Renal cortex interstitium (tissue), 11 donors: ENCODE data around the gene RHBDF1. TPM values are rescaled to one million over a fixed set of nuclear protein-coding genes. Genes with fewer than 3 reads are reported as not detected.

Experiments
- DNase-seq, 11 donors: peaks; one replicate each; pipeline ENCODE4 v3.0.0-alpha.2; 2013; ENCODE audit warnings: low read depth in 9 of 11, low spot score in 4 of 11; ENCODE audit errors: extremely low read depth in 1 of 11
- polyA plus RNA-seq, 3 donors: library from polyadenylated mRNA; unstranded; fragments of 120-200 nt; gene quantifications; one replicate each; pipeline ENCODE4 v1.2.1, GENCODE V29; 2013; ENCODE audit not compliant: insufficient read length in 3 of 3

RHBDF1 gene
- polyA plus RNA-seq, 3 donors = 22.0 to 30.6 (median 25.7) TPM

DNA sequence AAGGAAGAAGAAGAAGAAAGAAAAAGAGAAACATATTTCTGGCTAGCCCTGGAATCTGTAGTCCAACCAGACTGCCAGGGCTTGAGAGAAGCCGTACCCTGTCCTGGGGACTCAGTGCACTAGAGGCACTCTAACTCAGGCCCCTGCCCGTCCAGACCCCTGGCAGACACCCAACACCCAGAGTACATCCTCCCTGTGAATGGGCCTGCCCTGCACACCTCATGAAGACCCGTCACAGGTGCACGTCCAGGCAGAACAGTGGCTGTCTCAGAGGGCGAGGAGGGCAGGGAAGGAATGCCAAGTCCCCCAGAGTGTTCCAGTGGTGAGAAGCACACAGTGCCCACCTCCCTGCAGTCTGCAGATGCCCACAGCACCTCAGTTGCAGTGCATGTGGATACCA lies 28.6 kb upstream of the RHBDF1 start:
- no peak for DNase-seq

DNA sequence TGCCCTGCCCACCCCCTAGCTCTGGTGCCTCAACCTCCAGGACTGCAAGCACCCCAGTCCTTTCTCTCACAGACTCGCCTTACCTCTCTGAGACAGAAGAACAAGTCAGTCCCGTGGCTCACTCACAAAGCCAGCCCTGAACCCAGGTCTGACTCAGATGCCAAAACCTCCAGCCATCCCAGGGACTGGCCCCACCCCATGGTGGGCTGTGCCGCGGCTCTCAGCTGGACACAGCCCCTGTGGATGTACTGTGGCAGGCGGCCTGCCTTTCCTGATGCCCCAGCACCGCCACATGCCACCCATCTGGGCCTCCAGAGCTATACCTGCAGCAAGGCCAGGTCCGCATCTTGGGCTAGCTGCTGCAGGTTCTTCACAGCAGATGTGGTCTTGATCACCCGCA lies 25.4 kb upstream of the RHBDF1 start:
- DNase-seq = no peak

DNA sequence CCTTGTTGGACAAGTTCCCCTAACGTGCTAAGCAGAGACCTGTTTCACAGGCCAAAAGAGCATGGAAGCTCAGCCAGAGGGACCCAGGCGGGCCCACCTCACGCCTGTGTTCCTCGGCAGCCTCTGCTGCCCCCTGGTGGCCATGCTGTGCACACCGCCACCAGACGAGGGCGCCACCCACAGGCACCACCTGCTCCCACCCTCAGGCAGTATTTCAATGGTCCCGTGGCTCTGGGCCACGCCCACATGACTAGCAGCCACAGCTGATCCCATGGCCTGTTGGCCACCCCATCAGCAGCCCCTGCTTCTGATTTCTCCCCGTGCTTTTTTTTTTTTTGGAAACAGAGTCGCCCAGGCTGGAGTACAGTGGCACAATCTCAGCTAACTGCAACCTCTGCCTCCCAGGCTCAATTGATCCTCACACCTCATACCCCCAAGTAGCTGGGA lies 24.5 kb upstream of the RHBDF1 start:
- peak in 2 of 11 donors; percentile 60 to 71 for DNase-seq

DNA sequence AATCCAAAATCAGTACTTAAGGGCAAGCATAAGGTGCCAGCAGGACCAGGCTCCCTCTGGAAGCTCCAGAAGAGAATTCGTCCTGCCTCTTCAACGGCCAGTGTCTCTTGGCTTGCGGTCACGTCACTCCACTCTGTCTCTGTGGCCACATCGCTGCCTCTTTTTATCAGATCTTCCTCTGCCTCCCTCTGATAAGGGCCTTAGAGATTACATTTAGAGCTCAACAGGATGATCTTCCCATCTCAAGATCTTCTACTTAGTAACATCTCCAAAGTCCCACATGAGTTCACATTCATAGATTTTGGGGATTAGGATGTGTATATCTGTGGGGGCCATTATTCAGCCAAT lies 22.5 kb upstream of the RHBDF1 start:
- DNase-seq = no peak

DNA sequence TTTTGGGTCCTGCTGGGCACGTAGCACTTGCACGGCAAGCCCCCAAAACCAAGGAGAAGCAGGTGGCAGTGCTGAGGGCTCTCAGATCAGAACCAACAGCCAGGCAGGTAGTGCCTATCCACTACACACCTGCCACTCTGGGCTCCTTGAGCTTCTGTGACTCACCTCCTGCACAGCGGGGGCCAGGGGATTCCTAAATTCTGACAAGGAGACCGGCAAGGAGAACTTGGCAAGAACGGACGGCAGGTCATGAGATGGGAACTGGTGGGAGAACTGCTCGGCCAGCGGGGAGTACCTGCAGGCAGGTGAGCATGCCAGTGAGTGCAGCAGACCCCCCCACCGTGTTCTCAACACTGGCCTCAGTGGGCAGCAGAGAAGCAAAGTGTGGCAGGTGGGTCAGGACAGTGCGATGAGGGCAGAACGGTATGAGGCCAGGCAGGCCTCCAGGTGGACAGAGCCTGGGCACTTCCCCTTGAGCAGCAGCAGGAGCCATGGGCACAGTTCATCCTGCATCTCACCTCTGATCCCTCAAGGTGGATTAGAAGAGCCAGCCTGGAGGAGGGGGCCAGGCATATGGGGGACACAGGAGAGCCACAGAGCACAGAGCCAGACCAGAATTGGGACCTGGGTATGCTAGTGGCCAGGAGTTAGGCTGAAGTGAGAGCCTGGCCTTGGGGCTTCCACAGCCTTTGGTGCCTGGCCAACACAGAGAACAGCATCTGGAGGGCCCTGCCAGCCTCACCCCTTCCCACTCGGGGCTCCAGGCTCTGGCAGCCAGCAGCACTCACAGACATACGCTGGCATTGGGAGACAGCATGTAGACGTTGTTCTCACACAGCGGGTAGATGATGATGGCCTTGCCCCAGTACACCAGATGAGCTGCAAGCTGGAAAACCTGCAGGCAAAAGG lies 20.3 kb upstream of the RHBDF1 start:
- DNase-seq = no peak

DNA sequence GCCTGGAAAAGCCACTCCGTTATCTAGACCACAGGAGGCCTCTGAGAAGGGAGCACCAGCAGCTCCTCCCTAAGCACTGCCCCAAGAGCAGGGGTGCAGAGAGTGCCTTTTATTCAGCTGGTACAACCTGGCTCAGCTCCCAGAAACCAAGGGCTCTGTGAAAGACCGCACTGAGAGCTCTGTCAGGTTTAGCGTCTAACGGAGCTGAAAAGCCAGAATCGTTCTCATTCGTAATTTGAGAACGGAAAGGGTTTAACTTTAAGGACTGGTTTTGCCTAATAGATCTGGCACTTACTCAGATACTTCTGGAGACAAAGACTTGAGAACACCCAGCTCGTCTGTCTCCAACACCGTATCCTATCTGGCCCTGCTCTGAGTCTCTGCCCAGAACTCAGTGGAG lies 19.1 kb upstream of the RHBDF1 start:
- DNase-seq = no peak

DNA sequence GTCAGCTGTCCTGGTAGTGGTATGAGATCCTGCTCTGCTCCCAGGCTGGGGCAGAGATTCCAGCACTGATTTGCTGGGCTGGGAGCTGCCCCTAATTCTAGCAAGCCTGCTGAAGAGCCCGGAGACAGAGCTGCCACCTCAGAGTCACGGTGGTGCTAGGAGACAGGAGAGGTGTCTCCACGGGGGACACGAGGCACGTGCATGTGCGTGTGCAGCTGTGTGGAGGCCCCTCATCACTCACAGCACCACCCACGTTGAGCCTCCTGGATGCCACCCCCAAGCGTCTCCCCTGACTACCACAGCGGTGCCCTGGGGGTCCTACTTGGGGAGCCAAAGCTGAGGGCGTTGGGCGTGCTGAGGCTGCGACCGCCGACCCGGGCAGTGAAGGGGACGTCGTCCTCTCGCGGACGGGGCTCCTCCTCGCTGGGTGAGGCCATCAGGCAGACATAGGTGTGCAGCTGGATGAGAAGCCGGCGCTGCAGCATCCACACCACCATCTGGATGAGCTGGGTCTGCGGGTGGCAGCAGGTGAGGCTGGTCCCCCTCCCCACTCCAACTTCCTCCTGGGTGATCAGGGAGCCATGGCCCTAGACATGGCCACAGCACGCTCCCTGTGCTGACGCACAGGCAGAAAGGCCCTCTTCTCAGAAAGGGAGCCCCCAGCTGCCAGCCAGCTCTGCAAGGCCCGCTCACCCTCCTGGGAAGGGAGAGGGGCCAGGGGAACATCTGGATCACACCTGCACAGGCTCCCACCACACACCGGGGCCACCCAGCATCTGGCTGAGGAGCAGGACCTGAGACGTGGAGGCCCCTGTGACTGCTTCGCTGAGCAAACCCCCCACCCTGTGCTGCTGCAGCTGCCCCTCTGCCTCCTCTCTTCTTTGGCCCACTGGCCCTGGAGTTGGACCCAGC lies 17.2 kb upstream of the RHBDF1 start:
- no peak for DNase-seq

DNA sequence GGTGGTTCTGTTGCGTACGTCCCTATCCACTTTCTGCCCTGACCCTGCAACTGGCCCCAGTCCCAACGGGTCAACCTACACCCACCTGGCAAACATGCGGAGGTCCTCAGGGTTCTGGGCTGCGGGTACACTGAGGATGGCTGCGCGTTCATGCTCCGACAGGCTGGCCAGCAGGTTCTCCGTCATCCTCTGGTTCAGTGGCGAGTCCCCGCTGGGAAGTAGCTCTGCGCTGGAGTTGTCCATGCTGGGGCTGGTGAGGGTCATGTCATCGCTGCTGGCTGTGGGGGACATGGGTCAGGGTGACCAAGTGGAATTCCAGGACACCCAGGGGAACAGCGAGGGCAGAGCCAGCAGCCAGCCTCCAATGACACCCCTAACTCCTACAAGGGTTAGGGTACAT lies 16.2 kb upstream of the RHBDF1 start:
- DNase-seq = no peak

DNA sequence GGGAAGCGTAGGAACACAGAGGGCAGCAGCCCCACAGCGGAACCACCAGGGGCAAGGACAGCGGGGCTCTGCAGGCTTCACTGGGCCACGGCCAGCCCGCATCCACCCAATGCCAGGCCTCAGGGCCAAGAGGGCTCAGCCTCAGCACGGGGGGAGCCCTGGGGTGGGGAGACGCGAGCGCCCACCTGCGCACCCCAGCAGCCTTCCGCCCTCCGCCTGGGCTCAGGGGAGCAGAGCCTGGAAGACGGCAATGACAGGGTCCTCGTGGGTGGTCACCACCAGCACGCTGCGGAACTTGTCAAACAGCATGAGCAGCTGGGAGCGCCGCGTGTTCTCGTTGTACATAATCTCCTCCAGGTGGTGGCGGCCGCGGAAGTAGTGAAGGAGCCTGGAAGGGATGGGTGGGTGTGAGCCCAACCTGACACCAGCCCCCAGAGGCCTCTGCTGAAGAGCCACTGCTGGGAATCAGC lies 14.1 kb upstream of the RHBDF1 start:
- DNase-seq = no peak

DNA sequence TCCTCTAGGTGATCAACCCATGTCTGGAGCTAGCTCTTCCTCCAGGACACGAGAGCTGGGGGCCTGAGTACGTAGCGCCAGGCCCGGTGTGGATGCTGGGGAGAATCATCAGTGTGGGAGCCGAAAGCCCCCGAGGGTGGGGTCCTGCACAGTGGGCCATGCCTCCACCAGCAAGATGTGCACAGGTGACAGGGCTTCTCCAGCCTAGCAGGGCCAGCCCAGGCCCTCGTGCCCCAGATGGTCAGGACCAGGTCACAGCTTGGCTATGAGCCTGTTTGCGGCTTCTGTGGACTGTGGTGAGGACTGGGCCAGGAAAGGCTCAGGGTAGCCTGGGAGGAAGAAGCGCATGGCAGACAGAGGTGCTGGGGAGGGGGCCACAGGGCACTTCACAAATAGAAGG lies 13.4 kb upstream of the RHBDF1 start:
- no peak for DNase-seq

DNA sequence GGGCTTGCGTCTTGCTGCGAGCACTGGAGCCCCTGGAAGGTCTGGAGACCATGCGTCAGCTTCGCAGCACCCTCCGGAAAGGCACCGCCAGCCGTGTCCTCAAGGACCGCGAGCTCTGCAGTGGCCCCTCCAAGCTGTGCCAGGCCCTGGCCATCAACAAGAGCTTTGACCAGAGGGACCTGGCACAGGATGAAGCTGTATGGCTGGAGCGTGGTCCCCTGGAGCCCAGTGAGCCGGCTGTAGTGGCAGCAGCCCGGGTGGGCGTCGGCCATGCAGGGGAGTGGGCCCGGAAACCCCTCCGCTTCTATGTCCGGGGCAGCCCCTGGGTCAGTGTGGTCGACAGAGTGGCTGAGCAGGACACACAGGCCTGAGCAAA lies 13.0 kb upstream of the RHBDF1 start:
- DNase-seq = no peak

DNA sequence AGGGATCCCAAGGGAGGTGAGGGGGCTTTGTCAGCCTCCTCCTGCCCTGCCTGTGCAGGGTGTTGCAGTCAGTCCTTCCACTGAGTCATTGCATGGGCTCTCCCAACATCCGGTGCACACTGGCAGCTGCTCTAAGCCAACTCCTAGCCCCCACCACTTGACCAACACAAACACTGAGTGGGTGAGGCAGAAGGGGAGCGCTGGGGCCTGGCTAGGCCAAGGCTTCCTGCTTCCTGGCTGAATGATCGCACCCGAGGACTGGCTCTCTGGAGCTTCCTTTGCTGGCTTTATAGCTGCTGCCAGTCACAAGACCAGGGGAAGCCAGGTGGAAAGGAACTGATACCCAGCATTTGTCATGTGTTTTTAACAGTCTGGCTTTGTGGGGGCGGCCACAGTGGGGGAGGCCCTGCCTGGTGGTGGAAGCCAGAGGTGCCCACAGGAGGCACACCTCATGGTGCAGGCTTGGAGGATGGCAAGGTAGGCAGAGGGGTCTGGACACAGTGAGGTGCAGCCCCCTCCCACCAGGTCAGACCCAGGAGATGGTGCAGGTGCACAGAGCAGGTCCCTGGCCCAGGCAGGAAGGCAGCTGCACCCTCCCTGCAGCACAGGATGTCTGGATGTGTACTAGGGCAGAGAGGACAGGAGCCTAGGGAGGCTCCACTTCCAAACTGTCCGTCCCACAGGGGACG lies 12.4 kb upstream of the RHBDF1 start:
- peak in 1 of 11 donors; percentile 40 for DNase-seq

DNA sequence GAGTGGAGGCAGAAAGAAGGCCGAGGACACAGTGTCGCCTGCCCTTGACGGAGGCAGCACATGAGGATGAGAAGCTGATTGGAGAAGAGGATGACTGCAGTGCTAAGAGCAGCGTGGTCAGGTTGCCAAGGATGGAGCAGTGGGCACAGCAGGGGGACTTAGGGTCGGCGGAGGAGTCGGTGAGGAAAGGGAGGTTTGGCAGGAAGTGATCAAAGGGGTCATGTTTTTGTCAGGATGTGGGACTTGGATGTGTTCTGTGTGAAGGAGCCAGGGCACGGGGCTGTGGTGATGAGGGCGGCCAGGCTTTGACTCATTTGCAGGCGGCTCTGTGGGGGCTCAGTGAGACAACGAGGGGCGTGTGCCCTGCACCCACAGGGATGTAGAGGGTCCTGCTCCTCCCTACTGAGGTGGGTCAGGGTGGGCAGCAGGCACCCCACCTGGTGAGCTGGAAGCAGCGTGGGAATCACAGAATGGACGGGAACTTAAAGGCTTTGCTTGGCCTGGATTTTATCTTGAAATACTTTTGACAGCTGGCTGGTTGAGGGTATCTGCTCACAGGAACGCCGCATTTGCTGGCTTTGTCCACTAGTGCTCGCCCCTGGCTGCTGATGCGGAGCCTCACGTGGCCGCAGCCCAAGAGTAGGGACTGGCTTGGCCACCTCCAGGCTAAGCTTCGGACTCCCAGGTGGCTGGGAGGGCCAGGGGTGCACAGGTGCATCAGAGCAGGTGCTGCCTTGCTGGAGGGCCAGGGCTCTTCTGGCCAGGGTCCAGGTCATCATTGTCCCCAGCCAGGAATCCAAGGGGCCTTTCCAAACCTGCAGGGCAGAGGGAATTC lies 11.6 kb upstream of the RHBDF1 start:
- no peak for DNase-seq

DNA sequence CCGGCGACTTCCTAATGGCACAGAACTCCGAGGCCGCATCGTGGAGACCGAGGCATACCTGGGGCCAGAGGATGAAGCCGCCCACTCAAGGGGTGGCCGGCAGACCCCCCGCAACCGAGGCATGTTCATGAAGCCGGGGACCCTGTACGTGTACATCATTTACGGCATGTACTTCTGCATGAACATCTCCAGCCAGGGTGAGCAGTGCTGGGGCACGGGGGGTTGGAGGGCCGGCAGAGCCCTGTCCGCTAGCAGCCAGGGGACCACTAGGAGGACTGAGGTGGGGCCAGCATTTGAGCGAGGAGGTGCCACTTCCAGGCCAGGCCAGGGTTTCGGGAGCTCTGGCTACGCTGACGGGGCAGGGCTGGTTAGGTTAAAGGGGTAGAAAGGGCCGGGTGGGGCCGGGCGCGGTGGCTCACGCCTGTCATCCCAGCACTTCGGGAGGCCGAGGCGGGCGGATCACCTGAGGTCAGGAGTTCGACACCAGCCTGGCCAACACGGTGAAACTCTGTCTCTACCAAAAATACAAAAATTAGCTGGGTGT lies 10.7 kb upstream of the RHBDF1 start:
- DNase-seq = no peak

DNA sequence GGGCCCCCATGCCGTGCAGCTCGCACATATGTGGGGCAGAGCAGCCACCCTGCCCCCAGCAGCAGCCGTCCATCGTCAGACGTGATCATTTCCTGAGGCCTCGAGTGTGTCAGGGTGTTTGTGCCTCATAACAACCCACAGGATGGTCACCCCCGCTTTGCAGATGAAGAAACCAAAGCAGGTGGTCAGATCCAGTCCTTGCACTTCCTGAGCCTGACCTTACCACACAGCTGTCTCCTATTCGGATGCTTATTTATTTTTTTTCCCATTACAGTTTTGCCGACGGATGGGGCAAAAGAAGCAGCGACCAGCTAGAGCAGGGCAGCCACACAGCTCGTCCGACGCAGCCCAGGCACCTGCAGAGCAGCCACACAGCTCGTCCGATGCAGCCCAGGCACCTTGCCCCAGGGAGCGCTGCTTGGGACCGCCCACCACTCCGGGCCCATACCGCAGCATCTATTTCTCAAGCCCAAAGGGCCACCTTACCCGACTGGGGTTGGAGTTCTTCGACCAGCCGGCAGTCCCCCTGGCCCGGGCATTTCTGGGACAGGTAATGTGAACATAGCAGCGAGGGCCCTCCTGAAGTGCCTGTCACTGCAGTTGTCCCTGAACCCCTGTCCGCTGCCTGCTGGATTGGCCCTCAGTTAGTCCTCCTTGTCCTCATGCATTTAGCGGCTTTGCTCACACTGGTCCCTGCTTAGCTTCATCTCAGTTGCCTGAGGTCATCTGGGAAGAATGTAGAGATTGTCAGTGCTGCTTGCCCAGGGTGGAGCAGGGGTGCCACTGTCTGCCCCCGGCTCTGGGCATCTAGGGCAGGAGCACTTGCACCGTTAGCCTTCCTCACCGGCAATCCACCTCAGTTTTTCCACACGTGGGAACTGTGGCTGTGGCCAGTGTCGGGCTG lies 7.0 kb upstream of the RHBDF1 start:
- no peak for DNase-seq

DNA sequence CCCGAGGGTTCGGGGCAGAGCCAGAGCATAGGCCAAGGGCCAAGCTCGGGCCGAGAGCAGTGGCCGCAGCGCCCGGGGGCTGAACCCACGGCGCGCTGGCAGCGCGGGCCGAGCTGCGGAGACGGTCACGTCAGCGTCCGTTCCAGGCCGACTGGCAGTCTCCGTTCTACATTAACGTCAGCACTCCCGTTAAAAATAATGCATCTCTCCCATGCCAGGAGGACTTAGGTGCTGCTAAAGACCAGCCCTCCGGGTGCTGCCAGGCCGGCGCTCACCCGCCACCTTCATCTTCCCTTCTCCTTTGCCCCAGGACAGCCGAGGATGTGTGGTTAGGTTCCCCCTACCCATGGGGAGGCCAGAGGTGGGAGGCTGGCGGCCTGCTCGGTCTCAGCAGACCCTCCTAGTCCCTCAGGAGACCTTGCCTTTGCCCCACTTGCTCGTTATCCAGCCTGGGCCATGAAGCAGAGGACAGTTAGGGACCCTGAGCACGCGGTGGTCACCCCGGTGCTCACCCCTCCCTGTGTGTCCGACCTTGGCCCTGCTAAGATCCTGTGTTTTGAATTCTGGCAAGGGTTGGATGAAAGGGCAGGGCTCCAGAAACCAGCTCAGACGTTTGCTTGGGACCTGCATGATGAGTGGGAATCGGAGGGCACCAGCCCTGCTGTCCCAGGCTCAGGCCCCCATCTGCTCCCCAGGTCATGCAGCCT lies 6.2 kb upstream of the RHBDF1 start:
- DNase-seq = no peak
